ENCODE measurements around the gene ALPL.

Gene ALPL

GRCh38 chr1:21608798-21609197 lies 99.6 kb downstream of the ALPL start:
- TF ChIP-seq ZNF777 (tag by site-specific recombination; IDR thresholded peaks at IDR 0.05; ENCODE audit: borderline replicate concordance): no peak
- no peak for TF ChIP-seq RBAK (tag by site-specific recombination; IDR thresholded peaks at IDR 0.05)
- no peak for TF ChIP-seq ZNF473 (tag by site-specific recombination; IDR thresholded peaks at IDR 0.05)
- no peak for TF ChIP-seq ZNF548 (tag by site-specific recombination; IDR thresholded peaks at IDR 0.05)
- no peak for TF ChIP-seq ZNF280D (tag by site-specific recombination; IDR thresholded peaks at IDR 0.05)
- no peak for TF ChIP-seq PBX3 (CRISPR knock-in tag; IDR thresholded peaks at IDR 0.05)
- no peak for TF ChIP-seq ZNF114 (tag by site-specific recombination; IDR thresholded peaks at IDR 0.05)
- TF ChIP-seq ZNF155 (tag by site-specific recombination; IDR thresholded peaks at IDR 0.05): no peak
- TF ChIP-seq HIC1 (tag by site-specific recombination; IDR thresholded peaks at IDR 0.05): no peak
- TF ChIP-seq SCRT2 (tag by site-specific recombination; IDR thresholded peaks at IDR 0.05): no peak
- TF ChIP-seq ZNF280C (tag by site-specific recombination; IDR thresholded peaks at IDR 0.05): no peak
- ChIA-PET CTCF (no interaction called here), POLR2A (no interaction called here)
- H3K27ac ChIP-seq (ENCODE audit: extremely low read depth, low read depth, low read length): no peak overlapping the region
- no peaks in the 10 kb centered on the region for H3K36me3 ChIP-seq (ENCODE audit: control insufficient read depth in 2 of 2, insufficient read depth in 1 of 2, low read length in 2 of 2)
- H3K9me3 ChIP-seq (ENCODE audit: control insufficient read depth, insufficient read depth, low read depth, low read length): no peaks in the 10 kb centered on the region
- no peaks in the 10 kb centered on the region for H3K4me1 ChIP-seq (ENCODE audit: control insufficient read depth, insufficient read depth, low read length)
- no peak overlapping the region for H3K4me3 ChIP-seq (ENCODE audit: low read depth, low read length)

GRCh38 chr1:21610027-21610426 lies 100.8 kb downstream of the ALPL start:
- ChIA-PET POLR2A (no interaction called here), CTCF (no interaction called here)
- Histone ChIP-seq H3K4me3 (ENCODE audit: low read depth, low read length) (no peak overlapping the region), H3K36me3 (ENCODE audit: control insufficient read depth in 2 of 2, insufficient read depth in 1 of 2, low read length in 2 of 2) (no peaks in the 10 kb centered on the region), H3K27ac (ENCODE audit: extremely low read depth, low read depth, low read length) (no peak overlapping the region), H3K9me3 (ENCODE audit: control insufficient read depth, insufficient read depth, low read depth, low read length) (no peaks in the 10 kb centered on the region), H3K4me1 (ENCODE audit: control insufficient read depth, insufficient read depth, low read length) (no peaks in the 10 kb centered on the region)
- TF ChIP-seq ZNF701 (tag by site-specific recombination; IDR thresholded peaks at IDR 0.05) (no peak), ZBTB26 (tag by site-specific recombination; optimal IDR thresholded peaks at IDR 0.05) (no peak), OSR2 (tag by site-specific recombination; IDR thresholded peaks at IDR 0.05) (no peak), ZNF488 (tag by site-specific recombination; IDR thresholded peaks at IDR 0.05) (no peak), HOXA7 (CRISPR knock-in tag; IDR thresholded peaks at IDR 0.05; ENCODE audit: borderline replicate concordance) (no peak), ZNF174 (tag by site-specific recombination; IDR thresholded peaks at IDR 0.05) (no peak), ZNF26 (tag by site-specific recombination; IDR thresholded peaks at IDR 0.05) (no peak), ZNF645 (tag by site-specific recombination; IDR thresholded peaks at IDR 0.05) (no peak), ZNF561 (tag by site-specific recombination; IDR thresholded peaks at IDR 0.05; ENCODE audit: borderline replicate concordance) (no peak), ZNF175 (tag by site-specific recombination; IDR thresholded peaks at IDR 0.05) (no peak)
